Esophagus muscularis mucosa (tissue), 3 donors: ENCODE results near the gene FAAH.

Experiments used
- CTCF ChIP-seq, 3 experiments: fragments of 200-600 bp in 2 of 3; fragments of 450-650 bp in 1 of 3; sonication (generic) in 2 of 3; IDR thresholded peaks; one replicate each; pipeline ENCODE4 v1.5.1; 2017 to 2019; ENCODE audit warnings: antibody characterized with exemption in 3 of 3, mild to moderate bottlenecking in 2 of 3, moderate library complexity in 1 of 3
- POLR2A ChIP-seq: fragments of 450-650 bp; IDR thresholded peaks from one replicate; pipeline ENCODE4 v1.6.1; 2017; ENCODE audit warnings: antibody characterized with exemption, moderate library complexity, mild to moderate bottlenecking, low read depth
- POLR2AphosphoS5 ChIP-seq, 2 donors: sonication (generic); formaldehyde crosslinking; IDR thresholded peaks; one replicate each; pipeline ENCODE4 v1.6.1; 2017; ENCODE audit warnings: antibody characterized with exemption in 2 of 2

GRCh38 chr1:46420533-46420915, 26.4 kb downstream of the FAAH start:
- TF ChIP-seq POLR2A, result no peak
- no peak for TF ChIP-seq CTCF (IDR thresholded peaks at IDR 0.05)
- TF ChIP-seq POLR2AphosphoS5 (IDR thresholded peaks at IDR 0.05), result no peak
